NCI-H2227 treated with DMSO at 0.1 percent for 48 hours (cell line): ENCODE measurements around the gene TMPRSS12.
"Not testable (repeated sequence)": the region's sequence is repeated elsewhere in the genome, so short reads cannot be mapped to it uniquely, and the experiment has no call there.

Experiments used
- DNase-seq: peaks from one replicate; lab custom pipeline; 2025; lab: John Stamatoyannopoulos, UW

The TMPRSS12 gene

GRCh38 chr12:50859621-50860310 lies 17.0 kb downstream of the TMPRSS12 start:
- DNase-seq = no peak

- no peak for DNase-seq
Measured at GRCh38 chr12:50862316-50862715, 19.6 kb downstream of the TMPRSS12 start.

- DNase-seq = no peak
Measured at GRCh38 chr12:50865266-50865665, 22.5 kb downstream of the TMPRSS12 start.

- not testable (repeated sequence) for DNase-seq
Measured at GRCh38 chr12:50868881-50869280, 26.2 kb downstream of the TMPRSS12 start.

- no peak for DNase-seq
Measured at GRCh38 chr12:50882563-50882962, 39.8 kb downstream of the TMPRSS12 start.

GRCh38 chr12:50887191-50887590 lies 44.5 kb downstream of the TMPRSS12 start:
- no peak for DNase-seq

GRCh38 chr12:50888666-50889065 lies 45.9 kb downstream of the TMPRSS12 start:
- no peak for DNase-seq

- DNase-seq = no peak
Measured at GRCh38 chr12:50894241-50894640, 51.5 kb downstream of the TMPRSS12 start.

- no peak for DNase-seq
Measured at GRCh38 chr12:50901685-50902113, 59.0 kb downstream of the TMPRSS12 start.

- DNase-seq = not testable (repeated sequence)
Measured at GRCh38 chr12:50908479-50908878, 65.8 kb downstream of the TMPRSS12 start.

GRCh38 chr12:50912361-50912760 lies 69.6 kb downstream of the TMPRSS12 start:
- DNase-seq = not testable (repeated sequence)

GRCh38 chr12:50913224-50913623 lies 70.5 kb downstream of the TMPRSS12 start:
- DNase-seq = no peak

GRCh38 chr12:50914872-50915484 lies 72.3 kb downstream of the TMPRSS12 start:
- no peak for DNase-seq

- DNase-seq = no peak
Measured at GRCh38 chr12:50916292-50916691, 73.6 kb downstream of the TMPRSS12 start.

- DNase-seq = no peak
Measured at GRCh38 chr12:50918584-50919316, 76.0 kb downstream of the TMPRSS12 start.

- DNase-seq = no peak
Measured at GRCh38 chr12:50922820-50923219, 80.1 kb downstream of the TMPRSS12 start.

- DNase-seq = no peak
Measured at GRCh38 chr12:50923361-50924130, 80.8 kb downstream of the TMPRSS12 start.

GRCh38 chr12:50924131-50924438 lies 81.4 kb downstream of the TMPRSS12 start:
- DNase-seq = no peak

- DNase-seq = peak; percentile 90
Measured at GRCh38 chr12:50924439-50925341, 82.0 kb downstream of the TMPRSS12 start.

GRCh38 chr12:50925342-50925651 lies 82.6 kb downstream of the TMPRSS12 start:
- DNase-seq = no peak

GRCh38 chr12:50925920-50926319 lies 83.2 kb downstream of the TMPRSS12 start:
- no peak for DNase-seq

GRCh38 chr12:50926415-50926814 lies 83.7 kb downstream of the TMPRSS12 start:
- DNase-seq = no peak
